Measurements from ENCODE around the gene CAMTA2.
A peak's percentile ranks its signal among the peaks of the same experiment; 100 is the strongest.

- TF ChIP-seq CTCF (conservative IDR thresholded peaks at IDR 0.05 in 1 of 2, IDR thresholded peaks at IDR 0.05 in 1 of 2; ENCODE audit: low read depth in 1 of 2, low read length in 2 of 2): peak; percentile 24 to 48
- TF ChIP-seq EZH2 (IDR thresholded peaks at IDR 0.05; ENCODE audit: low read length, missing control alignments): no peak
Measured at GRCh38 chr17:4934173-4934979, 53.1 kb downstream of the CAMTA2 start.

Data from fibroblast of lung (primary cell).